Right ventricle myocardium inferior (tissue), 1 donor: ENCODE measurements around the gene TTYH2. TPM values are rescaled to one million over a fixed set of nuclear protein-coding genes. Genes with fewer than 3 reads are reported as not detected.
"Not testable (repeated sequence)": the region's sequence is repeated elsewhere in the genome, so short reads cannot be mapped to it uniquely, and the experiment has no call there.

ENCODE experiments used
- ATAC-seq: fragments of 200-7000 bp; cut with Tn5 transposase; one replicate; pipeline ENCODE4 v1.9.1; 2020; ENCODE audit warnings: mild to moderate bottlenecking, moderate library complexity
- DNase-seq: peaks from one replicate; pipeline ENCODE4 v3.0.0; 2021; ENCODE audit errors: missing footprints
- intact Hi-C: fragments of 100-400 bp; cut with DNase I; formaldehyde crosslinking; loops from one replicate; pipeline ENCODE4 v1.11.0; 2022
- total RNA-seq: library from RNA; stranded (reverse); fragmentation: NEBNext Ultra II Directional; extraction: Animal tissue kit (Norgen Biotek cat#: 25700); gene quantifications from one replicate; pipeline ENCODE4 v1.2.1, GENCODE V29; 2021
- donor health status: DM: no; HTN: yes; CAD: no; lungs with severe emphysema.

Gene TTYH2
- total RNA-seq, 1 donor from 2014 or later: 39.2 TPM

GRCh38 chr17:74271901-74272561, 58.7 kb downstream of the TTYH2 start:
- intact Hi-C loops: no loop called here
- ATAC-seq: no peak
- peak; percentile 77 for DNase-seq

DNA sequence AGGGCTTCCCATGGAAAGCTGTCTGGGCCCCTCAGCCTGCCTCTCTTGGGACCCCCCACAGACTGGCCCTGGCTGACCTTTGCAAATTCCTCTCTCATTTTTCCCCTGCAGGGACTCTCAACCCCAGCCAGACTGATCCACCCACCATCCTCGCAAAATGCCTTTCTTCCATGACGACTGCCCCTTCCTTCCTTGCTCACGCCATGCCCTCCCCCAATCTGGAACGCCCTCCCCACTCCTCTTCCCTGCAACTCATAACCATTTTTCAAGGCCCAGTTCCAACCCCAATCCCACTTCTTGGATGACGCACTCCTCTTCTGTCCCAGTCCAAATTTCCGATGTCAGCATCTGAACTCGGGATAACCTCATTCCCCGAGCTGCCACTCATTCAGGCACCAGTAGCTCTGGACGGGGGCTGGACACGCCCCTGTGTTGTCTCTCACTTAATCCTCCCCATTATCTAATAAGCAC, 59.4 kb downstream of the TTYH2 start:
- peak; percentile 24 for ATAC-seq

DNA sequence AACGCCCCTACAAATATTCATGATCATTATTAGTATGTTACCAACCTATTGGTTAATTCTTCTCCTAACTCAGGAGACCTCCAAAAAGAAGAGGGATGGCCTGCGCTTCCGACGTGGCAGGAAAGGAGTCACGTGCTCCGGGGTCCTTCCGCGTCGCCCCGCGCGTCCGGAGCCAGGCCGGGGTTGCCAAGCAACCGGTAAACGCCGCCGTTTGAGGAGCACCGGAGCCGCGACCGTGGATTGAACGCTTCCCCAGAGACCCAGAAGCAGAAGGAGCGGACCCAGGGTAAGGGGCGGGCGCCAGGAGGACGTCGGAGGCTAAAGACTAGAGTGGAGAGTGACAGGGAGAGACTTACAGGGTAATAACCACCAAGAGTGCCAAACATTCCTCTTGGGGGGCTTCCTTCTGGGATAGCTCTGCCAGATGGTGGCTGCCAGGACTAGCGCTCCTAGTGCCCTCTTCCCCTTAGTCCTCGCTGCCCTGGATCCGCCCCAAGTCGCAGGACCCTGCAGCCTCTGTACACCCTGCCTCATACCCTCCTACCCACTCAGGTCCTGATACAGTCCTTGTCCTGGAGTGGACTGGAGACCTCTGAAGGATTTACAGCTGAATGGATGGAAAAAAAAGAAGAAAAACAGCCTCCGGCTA, 60.8 kb downstream of the TTYH2 start, which contains the start of gene DNAI2:
DNAI2 (plus strand) TSS at position 175 of the 649 bp plus-strand sequence. CDS start 7,584 bp downstream, outside the sequence.
- ATAC-seq (no peak), DNase-seq (no peak)
- intact Hi-C loops: no loop called here

More for the DNA sequence above, 59.4 kb downstream of the TTYH2 start:
- DNase-seq: no peak
- intact Hi-C loops: no loop called here

- intact Hi-C loops: no loop called here
- DNase-seq (no peak), ATAC-seq (no peak)
Observed at GRCh38 chr17:74274709-74275340, 61.5 kb downstream of the TTYH2 start.

DNA sequence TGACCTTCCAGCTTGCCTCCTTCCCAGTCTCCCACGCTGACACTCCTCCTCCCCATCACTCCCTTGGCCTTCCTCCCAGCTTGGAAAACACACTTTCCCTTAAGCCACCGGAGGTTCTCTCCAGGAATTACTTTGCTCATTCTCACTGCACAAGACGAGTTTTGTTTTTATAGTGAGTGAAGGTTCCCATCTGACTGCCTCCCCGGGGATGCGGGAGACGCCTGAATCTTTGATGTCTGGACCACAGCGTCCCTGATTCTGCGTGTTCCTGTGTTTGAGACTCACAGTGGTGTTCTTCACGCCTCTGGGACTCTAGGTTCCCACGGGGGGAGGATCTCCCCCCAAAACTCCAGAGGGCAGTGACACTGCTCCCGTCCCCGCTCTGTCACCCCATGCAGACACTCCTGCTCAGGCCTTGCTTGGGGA, 62.7 kb downstream of the TTYH2 start:
- DNase-seq (no peak), ATAC-seq (peak; percentile 80)
- intact Hi-C loops: no loop called here

DNA sequence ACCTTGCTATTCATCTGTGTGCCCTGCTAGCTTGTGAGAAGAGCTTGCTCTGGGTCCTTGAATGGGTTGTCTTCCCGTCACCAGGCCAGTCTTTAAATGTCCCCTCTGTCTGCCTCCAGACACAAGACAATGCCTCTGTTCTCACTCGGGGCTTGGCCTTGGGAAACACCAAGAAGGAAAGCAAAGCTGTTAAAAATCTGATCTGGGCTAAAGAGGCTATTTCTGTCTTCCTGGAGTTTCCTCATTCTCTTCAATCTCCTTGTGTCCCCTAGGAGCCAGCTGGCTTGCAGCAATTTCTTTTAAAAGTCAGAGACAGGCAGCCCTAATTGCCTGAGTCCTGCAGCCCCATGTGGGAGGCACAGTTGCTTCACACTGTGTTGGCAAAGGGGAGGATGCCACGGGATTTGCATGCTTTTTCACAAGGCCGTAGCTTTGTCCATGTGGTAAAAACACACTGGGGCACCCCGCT, 63.2 kb downstream of the TTYH2 start:
- peak; percentile 66 for ATAC-seq
- no peak for DNase-seq
- intact Hi-C loops: no loop called here

- ATAC-seq: no peak
- intact Hi-C loops: no loop called here
- DNase-seq: no peak
Observed at GRCh38 chr17:74277935-74278334, 64.6 kb downstream of the TTYH2 start.

DNA sequence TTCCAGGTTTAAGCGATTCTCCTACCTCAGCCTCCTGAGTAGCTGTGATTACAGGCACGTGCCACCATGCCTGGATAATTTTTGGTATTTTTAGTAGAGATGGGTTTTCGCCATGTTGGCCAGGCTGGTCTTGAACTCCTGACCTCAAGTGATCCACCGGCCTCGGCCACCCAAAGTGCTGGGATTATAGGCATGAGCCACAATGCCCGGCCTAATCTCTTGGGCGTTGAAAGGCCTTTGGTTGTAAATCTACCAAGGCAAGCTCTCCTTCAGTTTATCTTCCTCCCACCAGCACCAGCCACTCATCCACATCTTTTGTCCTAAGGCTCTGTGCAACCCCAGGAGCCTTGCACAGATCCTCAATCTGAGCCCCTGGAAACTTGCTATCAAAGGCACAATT, 66.2 kb downstream of the TTYH2 start:
- intact Hi-C loops, ATAC-seq: not testable (repeated sequence)
- DNase-seq: peak; percentile 56

GRCh38 chr17:74280093-74280513, 66.7 kb downstream of the TTYH2 start:
- intact Hi-C loops: no loop called here
- ATAC-seq (no peak), DNase-seq (peak; percentile 60)

- intact Hi-C loops: no loop called here
- DNase-seq (peak; percentile 58), ATAC-seq (no peak)
Observed at GRCh38 chr17:74281799-74282198, 68.4 kb downstream of the TTYH2 start.

- ATAC-seq, intact Hi-C loops, DNase-seq: not testable (repeated sequence)
Observed at GRCh38 chr17:74282274-74282586, 68.9 kb downstream of the TTYH2 start.

DNA sequence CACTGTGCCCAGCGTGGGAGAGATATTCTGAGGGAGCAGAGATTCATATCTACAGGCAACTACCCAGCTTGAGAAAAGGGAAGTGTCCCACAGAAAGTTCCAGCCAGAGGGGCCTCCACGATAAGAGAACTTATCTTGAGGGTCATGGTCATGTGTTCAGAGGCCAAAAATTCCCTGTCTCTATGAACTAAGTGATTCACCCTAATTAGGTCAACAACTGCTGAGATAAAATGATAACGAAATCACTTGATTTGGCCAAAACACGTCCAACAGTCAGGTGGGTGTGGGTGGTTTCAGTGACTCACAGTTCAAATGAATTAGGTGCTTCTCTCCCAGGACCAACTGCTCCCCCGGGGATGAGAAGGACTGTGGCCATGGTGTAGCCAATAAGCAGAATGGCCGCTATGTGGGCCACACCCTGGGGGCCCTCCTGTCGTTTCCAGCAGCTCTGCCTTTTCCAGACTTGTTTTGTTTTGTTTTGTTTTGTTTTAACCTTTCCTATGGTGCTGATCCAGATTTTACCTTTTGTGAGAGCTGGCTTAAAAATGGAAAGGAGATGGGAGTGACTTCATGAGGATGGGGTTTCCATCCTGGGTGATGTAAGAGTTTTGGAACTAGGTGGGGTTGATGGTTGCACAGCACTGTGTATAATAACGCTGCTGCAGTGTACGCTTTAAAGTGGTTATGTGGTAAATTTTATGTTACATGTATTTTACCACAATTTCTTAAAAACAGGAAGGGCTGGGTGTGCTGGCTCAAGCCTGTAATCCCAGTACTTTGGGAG, 69.4 kb downstream of the TTYH2 start:
- no peak for ATAC-seq
- DNase-seq: peak; percentile 46
- intact Hi-C loops: no loop called here

GRCh38 chr17:74283371-74283673, 70.0 kb downstream of the TTYH2 start:
- peak; percentile 25 for DNase-seq
- intact Hi-C loops: no loop called here

GRCh38 chr17:74287031-74287602, 73.7 kb downstream of the TTYH2 start:
- intact Hi-C loops: no loop called here
- no peak for ATAC-seq
- DNase-seq: peak; percentile 70

More at GRCh38 chr17:74283371-74283673, 70.0 kb downstream of the TTYH2 start:
- no peak for ATAC-seq

DNA sequence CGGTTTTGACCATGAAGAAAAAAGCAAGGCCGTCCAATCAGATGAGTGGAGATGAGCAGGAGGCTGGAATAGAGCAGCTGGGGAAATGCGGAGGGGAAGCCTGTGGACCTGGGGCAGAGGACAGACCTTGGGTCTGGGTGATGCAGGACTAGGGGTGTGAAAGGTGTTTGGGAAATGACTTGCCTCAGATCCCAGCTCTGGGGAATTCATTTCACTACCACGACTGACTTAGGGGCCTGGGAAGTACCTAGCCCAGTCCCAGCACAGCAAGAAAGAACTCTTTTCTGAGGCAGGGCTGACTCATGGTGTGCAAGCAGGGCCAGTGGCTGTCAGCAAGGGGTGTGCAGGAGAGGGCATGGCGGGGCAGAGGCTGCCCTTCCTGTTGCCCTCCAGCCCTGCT, 75.4 kb downstream of the TTYH2 start:
- intact Hi-C loops: no loop called here
- ATAC-seq (no peak), DNase-seq (no peak)

GRCh38 chr17:74289688-74290087, 76.3 kb downstream of the TTYH2 start:
- ATAC-seq: no peak
- DNase-seq: peak; percentile 48
- intact Hi-C loops: no loop called here

- peak; percentile 59 for ATAC-seq
- intact Hi-C loops: no loop called here
- peak; percentile 57 for DNase-seq
Observed at GRCh38 chr17:74290340-74290739, 77.0 kb downstream of the TTYH2 start.

GRCh38 chr17:74292495-74292894, 79.1 kb downstream of the TTYH2 start:
- intact Hi-C loops: no loop called here
- no peak for ATAC-seq
- peak; percentile 31 for DNase-seq
